A204.1 (cell line): ENCODE results near the gene HECW1.
"Not testable (repeated sequence)": the region's sequence is repeated elsewhere in the genome, so short reads cannot be mapped to it uniquely, and the experiment has no call there.

Experiments
- FAIRE-seq: peaks from 2 replicates; lab custom pipeline; 2012; peaks lifted over from hg19 to GRCh38; lab: Jason Lieb, UNC

Gene HECW1

DNA sequence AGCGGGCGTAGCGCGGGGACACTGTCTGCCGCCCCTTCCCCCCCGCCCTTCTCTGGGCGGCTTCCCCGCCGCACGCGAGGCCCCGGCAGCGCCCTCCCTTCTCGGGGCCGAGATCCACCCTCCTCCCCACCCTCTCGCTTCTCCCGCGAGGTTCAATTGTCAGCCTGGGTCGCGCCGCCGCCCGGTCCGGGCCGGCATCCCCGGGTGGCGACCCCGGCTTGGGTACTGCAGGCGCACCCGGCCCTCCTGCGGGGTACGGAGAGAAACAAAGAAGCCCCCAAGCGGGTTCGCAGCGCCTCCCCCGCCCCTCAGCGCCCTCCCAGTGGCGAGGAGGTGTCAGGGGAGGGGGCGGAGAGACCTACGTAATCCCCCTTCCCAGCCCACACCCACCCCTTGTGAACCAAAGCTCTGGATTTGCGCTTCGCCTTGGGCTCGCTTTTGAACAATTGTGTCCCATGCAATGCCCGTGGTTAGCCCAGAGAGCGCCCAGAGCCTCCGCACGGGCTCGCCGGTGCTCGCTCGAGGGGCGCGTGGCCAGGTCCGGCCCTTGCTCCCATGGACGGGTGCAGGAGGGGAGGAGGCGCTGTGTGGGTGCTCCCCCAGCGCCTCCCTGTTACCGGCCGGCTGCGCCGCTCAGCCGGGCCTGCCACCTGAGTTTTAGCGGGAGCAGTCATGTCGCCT lies 634 bp downstream of the HECW1 start:
- no peak for FAIRE-seq

DNA sequence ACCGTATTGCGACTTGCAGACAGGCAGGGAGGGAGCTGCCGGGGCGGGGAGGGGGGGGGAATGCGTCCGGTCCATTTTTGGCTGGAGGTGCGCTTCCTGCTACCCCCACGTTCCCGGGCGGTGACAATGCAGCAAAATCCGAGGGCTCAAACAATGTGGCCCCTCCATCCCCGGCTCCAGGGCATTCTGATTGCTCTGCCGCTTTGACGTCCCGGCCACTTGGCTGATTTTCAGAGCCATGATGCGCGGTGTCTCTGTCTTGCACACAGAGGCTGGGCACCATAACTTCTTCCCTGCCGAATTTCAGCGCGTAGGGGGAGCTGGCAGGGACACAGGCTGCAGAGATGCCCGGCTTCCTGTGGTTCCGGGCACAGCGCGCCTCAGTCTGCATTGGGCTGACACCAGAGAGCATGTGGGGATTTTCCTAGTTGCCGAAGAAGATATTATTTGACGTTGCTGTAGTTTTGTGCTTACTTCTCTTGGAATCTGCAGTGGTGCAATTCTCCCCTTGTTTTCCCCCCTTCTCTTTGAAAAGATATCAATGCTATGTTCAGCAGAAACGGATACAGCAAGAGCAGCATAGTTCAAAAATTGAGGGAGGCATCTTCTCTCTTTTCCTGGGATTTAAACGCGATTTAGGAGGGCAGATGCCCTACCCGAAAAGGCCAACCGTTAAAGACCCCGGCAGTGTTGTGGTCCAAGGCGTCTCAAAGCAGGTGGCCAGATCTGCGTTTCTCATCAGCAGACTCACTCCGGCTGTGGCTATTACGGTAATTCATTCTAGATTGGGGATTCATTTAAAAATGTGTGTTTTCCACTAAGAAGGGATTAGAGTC lies 1.4 kb downstream of the HECW1 start:
- no peak for FAIRE-seq

DNA sequence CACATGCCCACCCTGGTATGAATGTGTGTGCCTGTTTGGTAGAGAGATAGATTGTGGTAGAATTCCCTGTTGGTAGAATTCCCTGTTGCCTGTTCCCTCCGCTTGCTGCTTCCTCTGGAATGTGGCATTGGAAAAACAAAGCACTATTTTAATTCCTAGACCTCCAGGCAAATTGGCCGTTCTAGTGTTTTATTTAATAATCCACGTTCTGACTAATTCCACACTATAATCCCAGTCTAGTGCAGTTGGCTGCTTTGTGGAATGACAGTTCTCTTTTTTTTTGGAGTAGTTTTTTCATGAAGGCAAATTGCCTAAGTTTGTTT lies 2.0 kb downstream of the HECW1 start:
- FAIRE-seq = no peak

DNA sequence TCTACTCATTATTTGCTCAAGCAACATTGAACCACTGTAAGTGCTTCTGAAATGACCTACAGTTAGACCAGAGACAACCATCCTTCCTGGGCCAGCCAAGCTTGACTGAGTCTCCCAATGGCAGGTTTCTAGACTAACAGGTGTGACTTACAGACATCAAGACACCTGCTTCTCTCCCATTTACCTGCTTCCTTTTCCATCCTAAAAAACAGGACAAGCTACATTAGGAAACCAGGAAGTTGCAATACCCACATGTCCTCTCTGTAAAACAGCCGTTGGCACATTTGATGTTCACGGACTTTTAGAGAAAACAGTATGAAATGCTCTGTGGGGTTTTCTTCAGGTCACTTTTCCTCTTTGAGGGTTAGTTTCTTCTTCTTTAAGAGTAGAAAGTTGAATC lies 4.0 kb downstream of the HECW1 start:
- no peak for FAIRE-seq

DNA sequence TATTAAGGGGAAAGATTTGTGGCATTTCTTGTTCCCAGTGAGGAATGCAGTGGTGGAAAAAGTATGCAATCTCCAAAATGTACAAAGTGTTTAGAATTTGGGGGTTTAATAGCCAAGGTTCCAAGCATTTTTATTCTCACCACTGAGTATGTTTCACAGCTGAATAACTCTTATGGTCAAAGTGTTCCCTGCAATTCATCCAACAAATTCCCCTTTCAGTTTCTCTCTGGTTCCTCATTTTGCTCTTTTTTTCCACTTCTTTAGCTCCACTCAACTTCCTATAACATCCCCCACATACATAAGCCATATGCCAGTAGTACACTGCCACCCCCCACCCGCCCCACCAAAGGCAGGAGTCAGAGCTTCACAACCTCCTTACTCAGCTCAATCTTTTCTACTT lies 4.6 kb downstream of the HECW1 start:
- FAIRE-seq = no peak

- FAIRE-seq = no peak
Measured at GRCh38 chr7:43117861-43118260, 5.4 kb downstream of the HECW1 start.

DNA sequence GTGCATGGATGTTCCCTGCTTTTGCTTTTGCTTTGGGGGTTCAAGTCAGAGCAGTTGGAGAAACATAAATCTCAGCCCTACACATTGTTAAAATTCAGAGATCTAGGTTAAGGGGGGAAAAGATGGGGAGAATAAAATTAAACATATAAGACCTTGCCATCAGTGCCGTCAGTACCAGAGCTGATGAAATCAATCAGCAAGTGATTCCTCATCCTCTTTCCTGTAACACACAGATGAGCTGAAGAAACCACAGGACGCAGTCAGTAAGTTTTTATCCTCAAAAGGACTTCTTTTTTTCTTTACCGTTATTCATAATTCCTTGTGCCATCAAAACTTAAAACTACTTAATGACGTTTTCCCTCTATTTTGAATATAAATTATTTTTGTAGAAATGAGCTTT lies 5.9 kb downstream of the HECW1 start:
- FAIRE-seq = no peak

GRCh38 chr7:43119371-43120075 lies 7.1 kb downstream of the HECW1 start:
- FAIRE-seq = no peak

- FAIRE-seq = no peak
Measured at GRCh38 chr7:43121973-43122372, 9.5 kb downstream of the HECW1 start.

DNA sequence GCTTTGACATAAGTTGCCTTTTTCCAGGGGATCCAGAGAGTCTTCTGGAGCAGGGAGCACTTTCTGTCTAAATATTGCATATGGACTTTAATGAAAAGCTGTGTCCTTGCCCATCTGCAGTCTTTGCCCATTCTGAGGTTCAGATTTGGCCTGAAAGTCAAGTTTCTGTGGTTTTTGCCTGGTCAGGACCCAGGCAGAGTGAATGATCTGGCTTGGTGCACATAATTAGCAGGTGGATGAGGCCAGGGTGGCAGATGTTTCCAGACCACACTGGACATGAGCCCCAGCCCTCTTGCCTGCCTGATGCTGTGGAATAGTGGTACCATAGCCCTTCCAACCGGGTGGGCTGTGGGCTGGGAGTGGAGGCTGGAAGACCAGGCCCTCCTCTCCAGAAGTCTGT lies 11.0 kb downstream of the HECW1 start:
- FAIRE-seq = no peak

GRCh38 chr7:43124388-43124787 lies 11.9 kb downstream of the HECW1 start:
- no peak for FAIRE-seq

DNA sequence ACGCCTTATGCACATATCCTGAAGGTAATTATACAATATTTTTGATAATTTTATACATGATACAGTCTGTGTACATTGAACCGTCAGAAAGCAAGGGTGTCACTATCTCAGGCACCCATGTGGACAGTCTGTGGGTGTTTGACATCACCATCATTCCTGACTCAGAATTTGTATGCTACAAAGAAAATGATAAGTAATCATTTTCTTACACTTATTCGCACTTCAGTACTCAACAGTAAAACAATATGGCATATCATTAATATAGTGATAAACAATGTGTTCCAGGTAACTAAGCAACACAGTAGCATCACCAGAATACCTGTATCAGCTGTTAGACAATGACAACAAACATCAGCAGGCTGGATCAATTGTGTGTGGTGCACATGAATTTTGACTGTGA lies 17.9 kb downstream of the HECW1 start:
- FAIRE-seq = no peak

DNA sequence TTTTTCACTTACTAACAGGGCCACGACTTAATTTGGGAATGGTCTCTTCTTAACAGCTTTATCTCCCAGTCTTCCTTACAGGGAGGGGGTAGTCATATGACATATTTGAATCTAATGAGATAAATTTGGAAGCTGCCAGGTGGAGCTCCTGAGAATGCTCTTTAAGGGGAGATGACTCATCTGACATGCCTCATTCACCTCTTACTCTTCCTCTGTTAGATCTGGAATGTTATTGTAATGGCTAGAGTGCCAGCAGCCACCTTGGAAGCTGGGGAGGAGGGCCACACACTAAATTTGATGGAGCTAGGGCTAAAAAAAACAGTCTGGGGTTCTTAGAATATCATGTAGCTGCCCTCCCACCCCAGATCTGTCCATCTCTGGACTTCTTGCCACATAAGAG lies 22.7 kb downstream of the HECW1 start:
- no peak for FAIRE-seq

DNA sequence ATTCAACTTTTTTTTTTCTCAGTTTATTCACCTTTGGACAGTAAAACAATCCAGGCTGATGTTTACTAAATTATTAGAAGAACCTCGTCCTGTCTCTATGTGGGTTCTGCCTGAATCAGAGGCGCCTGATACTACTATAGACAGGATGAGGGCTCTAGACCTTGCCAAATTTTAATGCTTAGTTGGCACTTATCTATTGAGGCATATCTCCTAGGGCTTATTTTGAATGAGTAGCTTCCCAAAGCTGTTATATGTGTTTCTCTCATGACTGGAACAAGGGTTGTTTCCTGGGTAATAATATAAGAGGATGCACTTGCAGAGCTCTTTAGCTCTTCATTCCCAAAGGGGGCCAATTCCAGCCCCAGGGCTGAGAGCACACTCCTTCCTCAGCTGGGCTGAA lies 23.6 kb downstream of the HECW1 start:
- FAIRE-seq = no peak

DNA sequence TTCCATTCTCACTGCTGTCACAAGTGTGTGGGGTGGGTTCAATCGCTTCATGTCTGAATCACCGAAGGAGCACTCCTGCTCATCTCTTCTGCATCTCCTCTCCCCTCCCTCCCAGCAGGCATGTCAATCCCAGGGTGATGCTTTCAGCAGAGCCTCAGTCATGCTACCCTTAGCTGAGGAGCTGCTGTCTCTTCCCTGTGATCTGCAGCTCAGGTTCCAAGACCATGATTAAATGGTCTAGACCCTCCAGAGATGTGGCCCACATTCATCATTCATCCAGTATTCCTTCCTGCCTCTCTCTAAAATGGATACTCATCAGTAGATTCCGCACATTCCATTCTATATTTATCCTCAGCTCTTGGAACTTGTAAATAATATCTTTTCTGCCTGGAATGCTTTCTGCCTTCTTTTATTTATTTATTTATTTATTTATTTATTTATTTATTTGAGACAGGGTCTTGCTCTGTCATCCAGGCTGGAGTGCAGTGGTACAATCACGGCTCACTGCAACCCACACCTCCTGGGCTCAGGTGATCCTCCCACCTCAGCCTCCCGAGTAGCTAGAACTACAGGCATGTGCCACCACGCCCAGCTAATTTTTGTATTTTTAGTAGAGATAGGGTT lies 24.8 kb downstream of the HECW1 start:
- FAIRE-seq = not testable (repeated sequence)

DNA sequence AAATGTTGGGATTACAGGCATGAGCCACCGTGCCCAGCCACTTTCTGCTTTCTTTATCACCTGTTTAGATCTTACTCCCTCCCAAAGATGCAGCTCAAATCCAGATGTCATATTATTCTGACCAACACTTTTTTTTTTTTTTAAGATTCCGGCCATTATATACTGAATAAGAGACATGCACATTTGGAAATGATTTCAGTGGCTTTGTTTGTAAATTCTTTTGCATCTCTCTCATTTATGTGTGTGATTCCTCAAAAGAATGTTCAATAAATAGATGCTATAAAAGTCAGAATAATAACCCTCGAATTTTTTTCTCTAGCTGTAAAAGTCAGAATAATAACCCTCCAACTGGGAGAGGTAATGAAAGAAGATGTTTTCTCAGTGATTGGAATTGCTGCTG lies 25.4 kb downstream of the HECW1 start:
- FAIRE-seq = no peak

DNA sequence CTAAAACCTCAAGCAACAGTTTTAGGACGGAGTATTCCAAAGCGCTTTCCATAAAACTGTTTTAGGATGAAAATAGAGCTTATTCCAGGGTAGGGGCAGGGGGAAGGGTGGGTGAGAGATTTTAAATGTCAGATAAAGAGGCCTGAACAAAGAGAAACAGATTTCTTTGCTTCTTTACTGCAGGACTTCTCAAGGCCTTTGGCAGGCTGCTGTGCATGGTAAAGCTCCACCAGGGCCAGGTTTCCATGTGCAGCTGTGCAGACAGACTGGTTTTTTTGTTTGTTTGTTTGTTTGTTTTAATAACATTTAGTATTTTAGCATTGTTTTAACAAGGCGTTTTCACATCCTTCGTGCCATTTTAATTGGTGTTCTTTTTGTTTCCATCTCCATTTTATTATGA lies 26.3 kb downstream of the HECW1 start:
- no peak for FAIRE-seq

DNA sequence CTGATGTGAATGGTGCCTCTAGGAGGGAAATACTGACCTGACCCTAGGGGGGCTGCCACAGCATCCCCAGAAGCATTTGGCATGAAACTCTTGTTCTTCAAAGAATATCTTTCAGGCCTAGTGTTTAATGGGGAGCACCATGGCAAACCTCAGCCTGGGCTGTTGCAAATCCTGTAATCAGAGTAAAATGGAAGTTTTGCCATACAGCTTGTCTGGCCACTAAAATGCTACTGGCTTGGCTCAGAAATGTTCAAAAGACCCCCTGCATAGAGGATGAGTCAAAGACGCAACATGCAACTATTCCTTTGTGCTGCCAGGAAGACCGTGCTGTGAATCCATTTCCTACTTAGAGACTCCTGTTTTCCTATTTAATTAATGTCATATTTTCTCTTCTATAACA lies 26.7 kb downstream of the HECW1 start:
- FAIRE-seq = no peak

GRCh38 chr7:43140186-43140585 lies 27.7 kb downstream of the HECW1 start:
- no peak for FAIRE-seq

- no peak for FAIRE-seq
Measured at GRCh38 chr7:43141091-43141490, 28.6 kb downstream of the HECW1 start.

GRCh38 chr7:43142703-43143102 lies 30.3 kb downstream of the HECW1 start:
- no peak for FAIRE-seq

- no peak for FAIRE-seq
Measured at GRCh38 chr7:43143918-43144589, 31.6 kb downstream of the HECW1 start.
